Trophoblast cell (in vitro differentiated cells and primary cell): ENCODE data around the gene ACTR3C.

Experiments used
- DNase-seq, 2 donors: peaks; one replicate each; pipeline ENCODE4 v3.0.0-alpha.2; 2016
- H2AFZ ChIP-seq: 2 replicates; pipeline ENCODE4 v1.6.1; 2013; ENCODE audit warnings: low read length, moderate library complexity, mild to moderate bottlenecking; ENCODE audit not compliant: insufficient read depth, poor library complexity
- H2AK5ac ChIP-seq: 2 replicates; pipeline ENCODE4 v1.6.1; 2013; ENCODE audit warnings: mild to moderate bottlenecking, low read length
- H2BK120ac ChIP-seq: 2 replicates; pipeline ENCODE4 v1.6.1; 2013; ENCODE audit warnings: low read length, mild to moderate bottlenecking, moderate library complexity; ENCODE audit not compliant: insufficient read depth, poor library complexity
- H2BK12ac ChIP-seq: 2 replicates; pipeline ENCODE4 v1.6.1; 2013; ENCODE audit warnings: mild to moderate bottlenecking, low read length, moderate library complexity
- H2BK5ac ChIP-seq: 2 replicates; pipeline ENCODE4 v1.6.1; 2013; ENCODE audit warnings: low read length, low read depth, moderate library complexity, mild to moderate bottlenecking; ENCODE audit not compliant: poor library complexity
- H3K14ac ChIP-seq: 2 replicates; pipeline ENCODE4 v1.6.1; 2013; ENCODE audit warnings: mild to moderate bottlenecking, low read length
- H3K18ac ChIP-seq: 2 replicates; pipeline ENCODE4 v1.6.1; 2013; ENCODE audit warnings: mild to moderate bottlenecking, low read length
- H3K23ac ChIP-seq: 2 replicates; pipeline ENCODE4 v1.6.1; 2013; ENCODE audit warnings: low read length
- H3K27ac ChIP-seq: 2 replicates; pipeline ENCODE4 v1.5.1; 2013; ENCODE audit warnings: low read depth, mild to moderate bottlenecking, inconsistent platforms, low read length, moderate library complexity
- H3K27me3 ChIP-seq: 2 replicates; pipeline ENCODE4 v1.6.1; 2013; ENCODE audit warnings: inconsistent platforms, mild to moderate bottlenecking, low read length, moderate library complexity; ENCODE audit not compliant: insufficient read depth
- H3K36me3 ChIP-seq, 2 experiments: 1 replicate in 1 of 2; 2 replicates in 1 of 2; pipeline ENCODE4 v1.6.1; 2013; ENCODE audit warnings: low read length in 2 of 2, mild to moderate bottlenecking in 2 of 2, moderate library complexity in 1 of 2; ENCODE audit not compliant: insufficient read depth in 2 of 2, control insufficient read depth in 1 of 2
- H3K4ac ChIP-seq: 2 replicates; pipeline ENCODE4 v1.6.1; 2013; ENCODE audit warnings: low read depth, mild to moderate bottlenecking, low read length, moderate library complexity
- H3K4me1 ChIP-seq, 2 experiments: 1 replicate in 1 of 2; 2 replicates in 1 of 2; pipeline ENCODE4 v1.6.1; 2013; ENCODE audit warnings: low read length in 2 of 2, mild to moderate bottlenecking in 2 of 2, moderate library complexity in 1 of 2; ENCODE audit not compliant: insufficient read depth in 2 of 2, control insufficient read depth in 1 of 2
- H3K4me2 ChIP-seq: 2 replicates; pipeline ENCODE4 v1.6.1; 2013; ENCODE audit warnings: inconsistent platforms, mild to moderate bottlenecking, low read length, moderate library complexity
- H3K4me3 ChIP-seq: 2 replicates; pipeline ENCODE4 v1.5.1; 2013; ENCODE audit warnings: mild to moderate bottlenecking, low read depth, low read length, inconsistent platforms
- H3K79me1 ChIP-seq: one replicate; pipeline ENCODE4 v1.6.1; 2013; ENCODE audit warnings: low read length
- H3K79me2 ChIP-seq: 2 replicates; pipeline ENCODE4 v1.6.1; 2013; ENCODE audit warnings: low read length, mild to moderate bottlenecking; ENCODE audit not compliant: control insufficient read depth, insufficient read depth, poor library complexity
- H3K9ac ChIP-seq: 2 replicates; pipeline ENCODE4 v1.6.1; 2013; ENCODE audit warnings: mild to moderate bottlenecking, low read length
- H3K9me3 ChIP-seq: 2 replicates; pipeline ENCODE4 v1.6.1; 2013; ENCODE audit warnings: low read depth, mild to moderate bottlenecking, control low read depth, inconsistent platforms, low read length; ENCODE audit not compliant: insufficient read depth
- H4K12ac ChIP-seq: 2 replicates; pipeline ENCODE4 v1.6.1; 2013; ENCODE audit warnings: low read depth, mild to moderate bottlenecking, low read length, moderate library complexity
- H4K8ac ChIP-seq: 2 replicates; pipeline ENCODE4 v1.6.1; 2013; ENCODE audit warnings: low read depth, mild to moderate bottlenecking, low read length, moderate library complexity
- H4K91ac ChIP-seq: one replicate; pipeline ENCODE4 v1.6.1; 2013; ENCODE audit warnings: low read depth, mild to moderate bottlenecking, low read length, moderate library complexity
- WGBS: extraction: QIAGEN DNeasy Blood & Tissue Kit; methylation state at CpG from one replicate; pipeline ENCODE4 v1.1.7; 2013; ENCODE audit warnings: missing lambda C conversion rate; ENCODE audit not compliant: insufficient read length, insufficient coverage; ENCODE audit errors: extremely low coverage; 5-methylcytosine and 5-hydroxymethylcytosine counted together

Gene ACTR3C

DNA sequence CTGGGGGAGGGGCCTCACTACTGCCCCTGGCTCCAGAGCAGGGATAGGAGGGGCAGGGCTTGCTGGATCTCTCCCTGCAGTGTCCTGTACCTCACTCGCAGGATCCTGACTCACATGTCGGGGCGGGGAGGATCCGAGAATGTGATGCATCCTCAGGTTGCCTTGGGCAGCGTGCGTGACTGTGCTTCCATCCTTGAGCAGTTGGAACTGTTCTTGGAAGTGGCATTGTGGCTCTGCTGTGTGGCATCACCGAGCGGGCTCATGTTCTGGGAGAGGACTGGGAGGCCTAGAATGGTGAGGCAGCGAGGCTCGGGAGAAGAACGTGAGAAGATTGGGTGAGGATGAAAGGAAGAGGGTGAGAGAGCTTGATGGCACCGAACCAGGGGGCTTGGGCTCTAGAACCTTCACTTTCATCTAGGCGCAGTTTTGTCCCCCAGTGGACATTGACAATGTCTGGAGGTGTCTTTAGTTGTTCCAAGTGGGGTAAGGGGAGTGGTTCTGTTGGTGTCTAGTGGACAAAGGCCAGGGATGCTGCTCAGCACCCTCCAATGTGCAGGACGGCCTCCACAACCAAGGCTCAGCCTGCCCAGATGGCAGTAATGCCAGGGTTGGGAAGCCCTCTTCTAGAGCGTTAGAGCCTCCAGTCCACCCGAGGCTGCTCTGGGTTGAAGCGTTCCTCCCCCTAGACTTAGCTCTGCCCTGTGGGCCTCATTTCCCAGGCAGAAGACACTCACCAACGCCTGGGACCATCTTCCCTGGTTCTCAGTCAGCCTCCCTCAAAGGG is 9.7 kb upstream of the ACTR3C start:
- no peak overlapping the region for H2BK120ac ChIP-seq
- H3K23ac ChIP-seq = no peak overlapping the region
- no peak overlapping the region for H3K18ac ChIP-seq
- H3K4ac ChIP-seq = no peak overlapping the region
- no peak overlapping the region for H2AK5ac ChIP-seq
- H4K8ac ChIP-seq = no peak overlapping the region
- no peak overlapping the region for H3K4me3 ChIP-seq
- H3K36me3 ChIP-seq = peaks cover under 1 to 11% of the 10 kb centered on the region in 2 experiments
- H3K79me2 ChIP-seq = no peaks in the 10 kb centered on the region
- no peaks in the 10 kb centered on the region for H3K27me3 ChIP-seq
- 100% methylated on average over 2 of the region's 18 CpGs for WGBS
- H4K12ac ChIP-seq = no peak overlapping the region
- H4K91ac ChIP-seq = no peak overlapping the region
- no peak overlapping the region for H3K14ac ChIP-seq
- no peaks in the 10 kb centered on the region for H3K9me3 ChIP-seq
- no peak overlapping the region for H2AFZ ChIP-seq
- H2BK5ac ChIP-seq = no peak overlapping the region
- H2BK12ac ChIP-seq = no peak overlapping the region
- no peak for DNase-seq
- no peak overlapping the region for H3K27ac ChIP-seq
- no peak overlapping the region for H3K4me2 ChIP-seq
- H3K9ac ChIP-seq = no peak overlapping the region
- peaks cover 12% of the 10 kb centered on the region for H3K79me1 ChIP-seq
- H3K4me1 ChIP-seq = peaks cover 10% of the 10 kb centered on the region in 2 experiments

DNA sequence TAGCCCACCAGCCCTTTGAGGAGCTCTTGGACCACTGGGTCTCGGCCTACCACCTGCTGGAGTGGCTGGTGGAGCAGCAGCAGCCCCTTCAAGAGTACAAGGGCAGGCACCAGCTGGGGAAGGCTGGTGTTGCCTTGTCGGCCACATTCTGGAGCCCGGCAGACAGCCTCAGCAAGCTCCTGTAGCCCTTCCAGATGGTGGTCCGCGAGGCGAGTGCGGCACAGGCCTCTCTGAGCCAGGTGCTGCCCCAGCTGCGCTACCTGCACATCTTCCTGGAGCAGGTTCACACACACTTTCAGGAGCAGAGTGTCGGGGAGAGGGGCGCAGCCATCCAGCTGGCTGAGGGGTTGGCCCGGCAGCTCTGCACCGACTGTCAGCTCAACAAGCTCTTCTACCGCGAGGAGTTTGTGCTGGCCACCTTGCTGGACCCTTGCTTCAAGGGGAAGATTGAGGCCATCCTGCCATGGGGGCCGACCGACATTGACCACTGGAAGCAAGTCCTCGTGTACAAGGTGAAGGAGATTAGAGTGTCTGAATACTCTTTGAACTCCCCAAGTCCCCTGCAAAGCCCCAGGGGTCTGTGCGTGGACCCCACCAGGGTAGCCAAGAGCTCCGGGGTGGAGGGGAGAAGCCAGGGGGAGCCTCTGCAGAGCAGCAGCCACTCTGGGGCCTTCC is 7.0 kb upstream of the ACTR3C start:
- H3K18ac ChIP-seq = no peak overlapping the region
- no peak overlapping the region for H2BK12ac ChIP-seq
- H3K27ac ChIP-seq = no peak overlapping the region
- H3K4ac ChIP-seq = no peak overlapping the region
- H3K4me1 ChIP-seq = peaks cover 10% of the 10 kb centered on the region in 2 experiments
- no peak overlapping the region for H3K14ac ChIP-seq
- no peaks in the 10 kb centered on the region for H3K9me3 ChIP-seq
- H2BK5ac ChIP-seq = no peak overlapping the region
- no peak overlapping the region for H3K4me3 ChIP-seq
- peaks cover 12% of the 10 kb centered on the region for H3K79me1 ChIP-seq
- no peak overlapping the region for H2AFZ ChIP-seq
- peaks cover 0 to 7% of the 10 kb centered on the region in 2 experiments for H3K36me3 ChIP-seq
- no peaks in the 10 kb centered on the region for H3K79me2 ChIP-seq
- H4K12ac ChIP-seq = no peak overlapping the region
- H3K4me2 ChIP-seq = no peak overlapping the region
- no peaks in the 10 kb centered on the region for H3K27me3 ChIP-seq
- no peak for DNase-seq
- no peak overlapping the region for H3K23ac ChIP-seq
- peak overlapping the region; percentile 0 for H2AK5ac ChIP-seq
- no CpG with 5 or more reads among the region's 19 CpGs for WGBS
- H3K9ac ChIP-seq = no peak overlapping the region
- no peak overlapping the region for H4K91ac ChIP-seq
- H2BK120ac ChIP-seq = peak overlapping the region; percentile 1
- H4K8ac ChIP-seq = no peak overlapping the region

DNA sequence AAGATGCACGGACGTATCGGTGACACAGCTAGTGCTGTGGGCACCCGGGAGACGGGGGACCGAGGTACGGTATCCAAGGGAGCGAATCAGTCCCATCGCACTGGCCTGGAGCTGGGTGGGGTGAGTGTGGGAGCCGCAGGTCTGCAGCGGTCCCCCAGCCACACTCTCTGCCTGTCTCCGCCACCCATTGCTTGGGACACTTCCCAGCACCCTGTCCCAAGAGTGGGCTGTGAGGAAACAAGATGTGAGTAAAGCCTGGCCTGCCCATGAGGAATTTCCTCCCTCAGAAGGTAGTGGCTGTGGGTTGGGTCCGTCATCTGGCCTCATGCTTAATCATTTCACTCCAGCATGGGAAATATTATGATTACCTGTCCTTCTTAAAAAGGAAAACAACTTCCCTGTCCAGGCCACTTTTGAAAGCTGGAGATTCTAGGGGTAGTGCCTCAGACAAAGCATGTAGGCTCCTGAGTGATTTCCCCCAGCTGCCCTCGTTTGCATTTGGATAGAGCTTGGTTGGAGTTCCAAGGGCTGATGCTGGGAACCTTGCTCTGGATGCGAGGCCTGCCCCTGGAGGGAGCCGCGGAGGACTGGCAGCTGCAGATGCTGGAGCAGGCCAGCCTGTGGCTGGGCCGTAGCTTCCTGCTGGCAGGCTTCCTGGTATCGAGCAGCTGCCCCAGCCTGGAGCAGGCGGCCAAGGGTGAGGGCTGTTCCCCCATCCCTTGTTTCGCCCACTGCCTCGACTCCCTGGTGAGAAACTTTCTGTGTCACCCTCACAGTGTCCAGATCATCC is 6.2 kb upstream of the ACTR3C start:
- no peak overlapping the region for H3K4me2 ChIP-seq
- peak overlapping the region; percentile 69 for H3K18ac ChIP-seq
- peak overlapping the region; percentile 44 for H4K8ac ChIP-seq
- no peak overlapping the region for H3K4me3 ChIP-seq
- H3K36me3 ChIP-seq = peaks cover 0 to 7% of the 10 kb centered on the region in 2 experiments
- no peak overlapping the region for H3K9ac ChIP-seq
- H3K79me1 ChIP-seq = peaks cover 19% of the 10 kb centered on the region
- peak overlapping the region; percentile 24 for H3K4ac ChIP-seq
- no peaks in the 10 kb centered on the region for H3K27me3 ChIP-seq
- peak overlapping the region; percentile 81 for H4K91ac ChIP-seq
- H3K79me2 ChIP-seq = peaks cover 1% of the 10 kb centered on the region
- H3K14ac ChIP-seq = peak overlapping the region; percentile 63
- peaks cover 18% of the 10 kb centered on the region in 2 experiments for H3K4me1 ChIP-seq
- peak overlapping the region; percentile 12 for H3K27ac ChIP-seq
- WGBS = no CpG with 5 or more reads among the region's 22 CpGs
- H2BK5ac ChIP-seq = peak overlapping the region; percentile 3
- peak overlapping the region; percentile 67 for H2AK5ac ChIP-seq
- no peaks in the 10 kb centered on the region for H3K9me3 ChIP-seq
- H2BK12ac ChIP-seq = peak overlapping the region; percentile 52
- H4K12ac ChIP-seq = peak overlapping the region; percentile 28
- no peak overlapping the region for H2BK120ac ChIP-seq
- H3K23ac ChIP-seq = no peak overlapping the region
- H2AFZ ChIP-seq = no peak overlapping the region
- DNase-seq = no peak

DNA sequence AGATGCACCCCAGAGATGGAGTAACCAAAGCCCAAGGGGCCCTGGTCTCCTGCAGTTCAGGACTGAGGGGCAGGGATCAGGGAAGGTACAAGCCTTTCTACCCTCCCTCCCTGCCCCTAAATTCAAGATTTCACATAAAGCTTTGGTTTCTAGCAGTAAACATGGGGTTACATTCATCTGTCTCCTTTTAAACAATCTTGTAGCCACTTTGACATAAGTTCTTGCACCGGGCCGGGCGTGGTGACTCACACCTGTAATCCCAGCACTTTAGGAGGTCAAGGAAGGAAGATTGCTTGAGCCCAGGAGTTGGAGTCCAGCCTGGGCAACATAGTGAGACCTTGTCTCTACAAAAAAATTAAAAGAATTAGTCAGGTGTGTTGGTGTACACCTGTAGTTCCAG is 4.0 kb upstream of the ACTR3C start:
- Histone ChIP-seq H3K9me3 (peaks cover 3% of the 10 kb centered on the region), H2AFZ (no peak overlapping the region), H3K79me1 (peaks cover 31% of the 10 kb centered on the region), H3K9ac (no peak overlapping the region), H4K91ac (no peak overlapping the region), H3K79me2 (peaks cover 2% of the 10 kb centered on the region), H2BK120ac (no peak overlapping the region), H2BK12ac (no peak overlapping the region), H3K4ac (no peak overlapping the region), H3K4me1 (peaks cover 24% of the 10 kb centered on the region in 2 experiments), H4K8ac (no peak overlapping the region), H3K27me3 (no peaks in the 10 kb centered on the region), H3K4me3 (no peak overlapping the region), H3K36me3 (no peaks in the 10 kb centered on the region), H3K4me2 (no peak overlapping the region), H4K12ac (no peak overlapping the region), H3K18ac (no peak overlapping the region), H3K23ac (no peak overlapping the region), H2AK5ac (no peak overlapping the region), H3K27ac (no peak overlapping the region), H2BK5ac (no peak overlapping the region), H3K14ac (no peak overlapping the region)
- no peak for DNase-seq
- no CpG with 5 or more reads among the region's 3 CpGs for WGBS
